Measurements from ENCODE around the gene NRXN3. TPM values are rescaled to one million over a fixed set of nuclear protein-coding genes. Genes with fewer than 3 reads are reported as not detected.

The NRXN3 gene
- polyA plus RNA-seq, 1 experiment: 7.0 TPM

- no peak for TF ChIP-seq CTCF (IDR thresholded peaks at IDR 0.05; ENCODE audit: insufficient read depth, low read depth, low read length)
- H3K36me3 ChIP-seq (ENCODE audit: control insufficient read depth, insufficient read depth, low read length): no peaks in the 10 kb centered on the region
- no peak for DNase-seq (ENCODE audit: low read depth)
- H3K4me3 ChIP-seq (ENCODE audit: low read depth, low read length): no peak overlapping the region
- no peaks in the 10 kb centered on the region for H3K27me3 ChIP-seq (ENCODE audit: control insufficient read depth, insufficient read depth, low read length)
- ChIA-PET CTCF (no interaction called here), POLR2A (no interaction called here)
These were observed 75.1 kb downstream of the NRXN3 start for GRCh38 chr14:78245238-78245637.

DNA sequence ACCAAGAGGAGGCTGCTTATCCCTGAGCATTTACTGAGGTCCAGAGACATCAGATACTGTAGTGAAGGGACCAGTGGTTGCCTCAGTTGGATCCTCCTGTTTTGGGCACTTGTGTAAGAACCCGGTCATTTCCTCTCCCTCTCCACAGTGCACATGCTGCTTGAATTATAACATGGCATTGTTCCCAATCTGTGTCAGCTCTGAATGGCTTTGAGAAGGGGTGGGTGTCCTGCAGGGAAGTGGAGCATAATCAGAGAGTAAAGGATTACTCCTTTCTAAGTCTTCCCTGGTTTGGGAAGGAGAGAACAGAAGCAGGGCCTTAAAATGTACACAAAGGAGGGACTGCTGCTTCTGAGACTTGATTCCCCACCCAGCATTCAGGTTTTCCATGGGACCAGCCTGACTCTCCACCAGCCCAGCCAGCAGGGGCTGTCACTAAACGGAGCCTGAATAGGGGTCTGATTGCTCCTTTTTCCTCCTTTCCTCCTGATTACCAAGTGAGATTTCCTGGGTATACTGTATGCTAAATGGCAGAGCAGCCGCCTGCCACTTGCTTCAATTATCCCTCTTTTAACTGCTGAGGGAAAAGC, 78.4 kb downstream of the NRXN3 start:
- H3K4me3 ChIP-seq (ENCODE audit: low read depth, low read length): no peak overlapping the region
- CTCF ChIA-PET: no interaction called here
- H3K27me3 ChIP-seq (ENCODE audit: control insufficient read depth, insufficient read depth, low read length): no peaks in the 10 kb centered on the region
- no peak for TF ChIP-seq CTCF (IDR thresholded peaks at IDR 0.05; ENCODE audit: insufficient read depth, low read depth, low read length)
- POLR2A ChIA-PET: no interaction called here
- no peaks in the 10 kb centered on the region for H3K36me3 ChIP-seq (ENCODE audit: control insufficient read depth, insufficient read depth, low read length)
- no peak for DNase-seq (ENCODE audit: low read depth)

DNA sequence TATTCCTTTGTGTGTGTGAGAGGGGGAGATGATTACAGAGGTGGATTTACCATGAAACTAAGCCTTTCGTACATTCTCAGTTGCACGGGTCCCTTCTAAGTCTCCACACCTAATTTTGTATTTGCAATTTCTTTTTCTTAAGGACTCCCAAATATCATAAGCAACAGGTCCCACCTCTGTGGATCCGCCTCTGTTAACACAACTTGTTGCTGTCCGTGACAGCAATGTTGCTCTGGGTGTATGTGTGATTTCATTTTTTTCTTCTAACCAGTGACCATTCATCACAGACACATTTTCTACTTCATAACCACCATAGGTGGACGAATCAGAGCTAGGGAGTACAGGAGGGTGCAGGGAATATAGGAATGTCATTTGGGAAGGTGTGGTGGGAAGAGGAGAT, 81.1 kb downstream of the NRXN3 start:
- no peak for TF ChIP-seq CTCF (IDR thresholded peaks at IDR 0.05; ENCODE audit: insufficient read depth, low read depth, low read length)
- POLR2A ChIA-PET: no interaction called here

GRCh38 chr14:78253986-78254385, 83.8 kb downstream of the NRXN3 start:
- Histone ChIP-seq H3K4me3 (ENCODE audit: low read depth, low read length) (no peak overlapping the region), H3K36me3 (ENCODE audit: control insufficient read depth, insufficient read depth, low read length) (no peaks in the 10 kb centered on the region), H3K27me3 (ENCODE audit: control insufficient read depth, insufficient read depth, low read length) (no peaks in the 10 kb centered on the region)
- CTCF ChIA-PET: no interaction called here
- POLR2A ChIA-PET: no interaction called here
- DNase-seq (ENCODE audit: low read depth): peak; percentile 3
- TF ChIP-seq CTCF (IDR thresholded peaks at IDR 0.05; ENCODE audit: insufficient read depth, low read depth, low read length): no peak

More for the DNA sequence above, 81.1 kb downstream of the NRXN3 start:
- no peak for DNase-seq (ENCODE audit: low read depth)
- H3K36me3 ChIP-seq (ENCODE audit: control insufficient read depth, insufficient read depth, low read length): no peaks in the 10 kb centered on the region
- CTCF ChIA-PET: interaction anchor here (1.5 kb wide), 1 partner anchor 198 kb away, joined by 3 read pairs; no protein-coding TSS in a partner anchor
- no peak overlapping the region for H3K4me3 ChIP-seq (ENCODE audit: low read depth, low read length)
- H3K27me3 ChIP-seq (ENCODE audit: control insufficient read depth, insufficient read depth, low read length): no peaks in the 10 kb centered on the region

DNA sequence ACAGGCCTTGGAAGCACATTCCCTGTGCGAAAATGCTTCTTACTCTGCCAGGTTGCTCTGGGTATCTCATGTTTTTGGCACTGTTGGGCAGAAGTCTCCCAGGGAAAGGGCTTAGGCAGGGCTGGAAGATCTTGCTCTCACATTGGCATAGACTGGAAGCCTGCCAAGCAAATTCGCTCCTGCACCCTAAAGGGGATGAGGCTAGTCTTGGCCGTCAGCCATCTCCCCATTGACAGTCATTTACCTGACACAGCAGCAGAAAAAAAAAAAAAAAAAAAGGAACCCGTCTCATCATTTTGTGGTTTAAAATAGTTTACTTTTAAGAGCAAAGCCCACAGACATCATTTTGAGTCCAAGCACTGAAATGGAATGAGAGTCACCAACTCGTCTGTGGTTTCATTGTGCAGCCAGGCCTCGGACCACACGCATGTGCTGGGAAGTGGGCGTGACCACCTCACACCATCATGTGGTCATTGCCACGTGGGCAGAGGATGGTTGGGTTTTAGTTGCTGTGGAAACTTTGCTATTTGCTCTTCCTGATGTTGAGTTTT, 84.8 kb downstream of the NRXN3 start:
- no peak overlapping the region for H3K4me3 ChIP-seq (ENCODE audit: low read depth, low read length)
- peak; percentile 1 for DNase-seq (ENCODE audit: low read depth)
- TF ChIP-seq CTCF (IDR thresholded peaks at IDR 0.05; ENCODE audit: insufficient read depth, low read depth, low read length): no peak
- no peaks in the 10 kb centered on the region for H3K36me3 ChIP-seq (ENCODE audit: control insufficient read depth, insufficient read depth, low read length)
- ChIA-PET POLR2A (no interaction called here), CTCF (no interaction called here)
- H3K27me3 ChIP-seq (ENCODE audit: control insufficient read depth, insufficient read depth, low read length): no peaks in the 10 kb centered on the region

Data from BJ (cell line).